GM19239 (cell line): ENCODE results near the gene TMEM139.
A peak's percentile ranks its signal among the peaks of the same experiment; 100 is the strongest.
"Not testable (repeated sequence)": the region's sequence is repeated elsewhere in the genome, so short reads cannot be mapped to it uniquely, and the experiment has no call there.

Experiments
- DNase-seq: peaks from one replicate; pipeline ENCODE4 v3.0.0; 2011; ENCODE audit warnings: low spot score; ENCODE audit not compliant: insufficient read length
- FAIRE-seq: peaks from 2 replicates; lab custom pipeline; 2011; peaks lifted over from hg19 to GRCh38; lab: Jason Lieb, UNC

Gene TMEM139

DNA sequence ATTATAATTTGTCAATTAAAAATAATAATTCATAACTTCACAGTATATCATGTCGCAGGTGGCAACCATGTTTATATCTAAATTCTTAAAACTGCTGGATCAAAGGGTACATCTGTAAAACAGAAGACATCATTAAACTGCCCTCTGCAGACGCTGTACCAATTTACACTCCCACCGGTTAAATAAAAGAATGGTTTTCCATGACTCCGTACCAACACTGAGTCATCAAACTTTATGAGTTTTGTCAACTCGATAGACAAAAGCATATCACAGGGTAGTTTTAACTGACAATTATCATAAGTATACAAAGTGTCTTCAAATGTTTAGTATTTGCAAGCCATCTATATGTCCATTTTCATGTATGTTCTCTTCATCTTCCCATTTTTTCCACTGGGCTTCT is 27.3 kb upstream of the TMEM139 start:
- DNase-seq (no peak), FAIRE-seq (no peak)

DNA sequence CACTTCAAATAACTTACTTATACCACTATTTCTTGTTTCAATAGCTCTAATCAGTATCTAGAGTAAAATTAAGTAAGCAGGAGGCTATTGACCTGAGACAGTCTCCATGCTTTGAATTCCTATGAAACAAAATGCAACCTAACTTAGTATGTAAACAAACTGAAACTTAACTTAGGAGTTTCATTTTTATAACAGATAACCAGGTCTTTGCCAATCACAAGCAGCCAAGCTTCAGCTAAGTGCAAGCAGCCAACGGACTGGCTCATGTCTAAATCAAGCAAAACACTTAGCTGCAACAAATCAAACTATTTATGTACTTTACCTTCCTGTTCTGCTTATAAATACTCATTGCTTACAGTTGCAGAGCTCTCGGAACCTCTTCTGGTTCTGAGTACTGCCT is 25.9 kb upstream of the TMEM139 start:
- DNase-seq (no peak), FAIRE-seq (peak; percentile 85)

DNA sequence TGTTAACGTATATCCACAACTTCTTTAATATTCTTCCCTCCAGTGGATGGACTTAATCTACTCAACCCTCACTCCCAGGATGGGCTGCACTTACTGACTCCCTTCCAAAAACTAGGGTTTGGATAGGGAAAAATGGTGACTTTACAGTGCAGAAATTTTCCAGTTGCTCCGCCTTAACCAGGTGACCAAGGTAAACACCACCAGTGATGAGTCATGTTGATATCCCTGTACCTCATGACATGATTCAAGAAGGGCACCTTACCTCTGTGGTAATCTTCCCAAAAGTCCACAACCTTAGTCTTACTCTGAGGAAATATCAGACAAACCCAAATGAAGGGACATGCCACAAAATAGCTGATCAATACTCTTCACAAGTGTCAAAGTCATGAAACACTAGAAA is 25.0 kb upstream of the TMEM139 start:
- FAIRE-seq (no peak), DNase-seq (no peak)

DNA sequence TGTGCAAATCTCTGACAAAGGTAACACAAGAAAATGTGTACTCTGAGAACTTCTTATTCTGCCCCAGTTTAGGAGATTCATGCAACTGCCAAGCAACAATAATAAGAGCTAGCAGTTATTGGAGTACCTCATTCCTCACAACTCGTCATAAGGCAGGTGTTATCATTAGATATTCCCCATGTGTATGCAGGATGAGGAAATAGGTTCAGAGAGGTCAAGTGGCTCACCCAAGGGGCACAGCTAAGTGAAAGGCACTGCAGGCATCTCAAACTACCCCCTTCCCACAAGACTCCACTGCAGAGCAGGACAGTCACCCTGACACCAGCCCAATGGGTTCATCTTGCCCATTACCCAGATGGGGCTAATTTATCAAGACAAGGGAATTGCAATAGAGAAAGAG is 22.9 kb upstream of the TMEM139 start:
- FAIRE-seq = no peak
- no peak for DNase-seq

DNA sequence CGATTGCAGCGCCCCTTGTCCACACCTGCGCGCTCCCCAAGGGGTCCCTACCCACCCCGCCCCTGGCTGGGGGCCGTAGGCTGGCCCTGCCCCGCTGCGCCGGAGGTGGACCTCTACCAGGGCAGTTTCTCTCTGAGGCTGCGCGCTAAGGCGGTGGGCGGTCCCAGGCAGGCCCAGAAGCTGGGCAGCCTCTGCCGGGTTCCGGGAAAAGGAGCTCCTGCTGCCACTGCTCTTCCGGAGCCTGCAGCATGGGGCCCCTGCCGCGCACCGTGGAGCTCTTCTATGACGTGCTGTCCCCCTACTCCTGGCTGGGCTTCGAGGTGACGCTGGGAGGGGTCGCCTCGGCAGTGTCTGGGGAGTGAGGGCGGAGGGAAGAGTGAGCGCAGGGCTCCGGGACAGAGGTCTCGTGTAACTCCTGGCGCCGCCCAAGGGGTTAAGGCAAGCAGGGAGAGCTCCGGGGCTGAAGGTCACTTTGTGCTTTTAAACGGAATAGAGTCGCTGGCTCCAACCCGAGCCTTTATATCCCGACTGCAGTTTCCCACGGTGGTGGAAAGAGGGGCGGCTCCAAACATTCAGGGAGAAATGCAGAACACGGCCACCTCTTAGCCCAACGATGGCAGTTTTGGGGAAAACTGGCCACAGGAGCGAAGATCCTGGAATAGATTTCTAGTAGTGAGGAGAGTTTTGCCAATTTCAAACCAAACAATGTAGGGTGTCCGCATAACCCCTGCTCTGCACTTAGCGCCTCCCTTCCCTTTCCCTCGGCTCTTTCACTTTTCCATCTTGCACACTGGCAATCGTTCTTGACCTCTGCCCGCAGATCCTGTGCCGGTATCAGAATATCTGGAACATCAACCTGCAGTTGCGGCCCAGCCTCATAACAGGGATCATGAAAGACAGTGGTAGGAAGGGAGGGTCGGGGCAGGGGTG is 21.2 kb upstream of the TMEM139 start, which contains the start of gene GSTK1:
TSS of gene GSTK1 (plus strand) at position 176 of the 930 bp plus-strand sequence. CDS start at position 249, 73 bp downstream.
- peak; percentile 80 for FAIRE-seq

DNA sequence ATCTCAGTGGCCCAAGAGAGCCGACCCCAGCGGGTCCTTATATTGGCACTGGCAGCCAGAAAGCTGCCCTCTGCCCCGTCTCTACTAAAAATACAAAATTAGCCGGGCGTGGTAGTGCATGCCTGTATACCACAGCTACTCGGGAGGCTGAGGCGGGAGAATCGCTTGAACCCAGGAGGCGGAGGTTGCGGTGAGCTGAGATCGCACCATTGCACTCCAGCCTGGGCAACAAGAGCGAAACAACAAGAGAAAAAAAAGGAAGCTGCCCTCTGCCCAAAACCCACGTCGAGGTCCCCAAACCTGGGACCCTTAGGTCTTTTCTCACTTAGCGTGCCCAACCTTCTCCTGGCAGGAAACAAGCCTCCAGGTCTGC is 20.6 kb upstream of the TMEM139 start:
- not testable (repeated sequence) for FAIRE-seq

More for the DNA sequence above, 21.2 kb upstream of the TMEM139 start, which contains the start of gene GSTK1:
- peak; percentile 69 for DNase-seq

DNA sequence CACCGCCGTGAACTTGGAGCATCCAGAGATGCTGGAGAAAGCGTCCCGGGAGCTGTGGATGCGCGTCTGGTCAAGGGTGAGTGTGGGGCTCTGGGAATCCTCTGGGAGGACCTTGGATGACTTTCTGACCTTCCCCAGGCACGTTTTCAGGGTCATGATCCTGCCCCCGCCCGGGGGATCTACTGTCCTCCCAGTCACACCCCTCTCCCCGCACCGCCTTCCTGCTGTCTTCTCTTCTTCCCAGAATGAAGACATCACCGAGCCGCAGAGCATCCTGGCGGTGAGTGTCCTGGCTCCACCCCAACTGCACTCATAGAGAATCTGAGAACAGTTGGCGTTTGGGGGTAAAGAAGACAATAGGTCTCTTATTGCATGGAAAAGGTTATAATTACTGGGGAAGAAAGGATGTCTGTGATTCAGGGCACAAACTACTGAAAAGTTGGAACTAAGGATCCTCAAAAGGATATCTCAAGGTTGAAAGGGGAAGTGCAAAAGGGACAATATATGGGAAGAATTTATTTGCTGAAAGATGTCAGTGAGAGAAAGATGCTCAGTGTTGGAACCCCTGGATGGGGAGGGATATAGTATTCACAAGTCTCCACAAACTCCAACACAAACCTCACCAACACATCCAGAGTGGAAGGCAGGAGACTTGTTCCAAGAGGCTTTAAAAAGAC is 19.6 kb upstream of the TMEM139 start:
- FAIRE-seq = no peak

More for the DNA sequence above, 20.6 kb upstream of the TMEM139 start:
- not testable (repeated sequence) for DNase-seq

DNA sequence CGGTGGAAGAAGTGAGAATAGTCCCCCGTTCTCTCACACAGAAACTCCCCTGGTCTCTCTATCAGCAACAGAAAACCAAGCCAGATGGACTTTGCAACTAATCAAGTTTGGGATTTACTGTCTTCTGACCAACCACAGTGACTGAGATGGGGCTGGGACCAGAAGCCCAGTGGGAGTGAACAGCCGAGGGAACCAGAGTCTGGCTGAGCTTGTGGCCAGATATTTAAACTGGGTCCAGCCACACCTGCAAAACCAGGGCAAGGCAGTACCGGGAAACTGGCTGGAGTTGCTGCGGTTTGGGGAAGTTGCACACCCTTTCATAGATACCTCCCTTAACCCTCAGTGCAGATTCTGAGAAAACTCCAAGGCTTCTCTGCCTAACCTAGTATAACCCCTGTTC is 15.5 kb upstream of the TMEM139 start:
- no peak for DNase-seq
- FAIRE-seq = no peak

More for the DNA sequence above, 19.6 kb upstream of the TMEM139 start:
- no peak for DNase-seq

DNA sequence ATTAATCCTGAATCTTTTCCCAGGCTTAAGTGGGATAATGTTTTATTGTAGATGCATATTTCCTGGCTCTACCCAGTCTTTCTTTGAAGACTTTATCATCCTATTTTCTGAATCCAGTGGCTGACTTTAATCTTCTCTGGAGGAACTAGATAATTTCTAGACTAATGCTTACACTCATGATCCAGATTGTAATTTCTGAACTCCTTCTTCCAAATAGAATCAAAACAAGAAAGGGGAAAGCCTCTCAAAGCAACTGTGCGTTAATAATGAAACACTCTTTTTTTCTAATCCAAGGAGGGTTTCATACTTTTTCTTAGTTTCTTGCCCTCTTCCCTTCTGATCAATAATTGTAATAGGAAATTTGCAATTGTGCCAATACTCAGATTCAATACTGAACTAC is 13.5 kb upstream of the TMEM139 start:
- FAIRE-seq = no peak

DNA sequence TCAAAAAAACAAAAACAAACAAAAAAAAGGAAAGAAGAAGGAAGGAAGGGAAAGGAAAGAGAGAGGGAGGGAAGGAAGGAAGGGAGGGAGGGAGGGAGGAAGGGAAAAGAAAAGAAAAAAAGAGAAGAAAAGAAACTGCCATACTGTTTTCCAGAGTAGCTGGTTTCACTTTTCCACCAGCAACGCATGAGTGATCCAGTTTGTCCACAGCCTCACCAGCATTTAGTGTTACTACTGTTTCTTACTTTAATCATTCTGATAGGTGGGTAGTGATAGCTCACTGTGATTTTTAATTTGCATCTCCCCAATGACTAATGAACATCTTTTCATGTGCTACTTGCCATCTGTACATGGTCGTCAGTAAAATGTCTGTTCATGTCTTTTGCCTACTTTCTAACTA is 11.9 kb upstream of the TMEM139 start:
- DNase-seq (no peak), FAIRE-seq (no peak)

More for the DNA sequence above, 13.5 kb upstream of the TMEM139 start:
- no peak for DNase-seq

DNA sequence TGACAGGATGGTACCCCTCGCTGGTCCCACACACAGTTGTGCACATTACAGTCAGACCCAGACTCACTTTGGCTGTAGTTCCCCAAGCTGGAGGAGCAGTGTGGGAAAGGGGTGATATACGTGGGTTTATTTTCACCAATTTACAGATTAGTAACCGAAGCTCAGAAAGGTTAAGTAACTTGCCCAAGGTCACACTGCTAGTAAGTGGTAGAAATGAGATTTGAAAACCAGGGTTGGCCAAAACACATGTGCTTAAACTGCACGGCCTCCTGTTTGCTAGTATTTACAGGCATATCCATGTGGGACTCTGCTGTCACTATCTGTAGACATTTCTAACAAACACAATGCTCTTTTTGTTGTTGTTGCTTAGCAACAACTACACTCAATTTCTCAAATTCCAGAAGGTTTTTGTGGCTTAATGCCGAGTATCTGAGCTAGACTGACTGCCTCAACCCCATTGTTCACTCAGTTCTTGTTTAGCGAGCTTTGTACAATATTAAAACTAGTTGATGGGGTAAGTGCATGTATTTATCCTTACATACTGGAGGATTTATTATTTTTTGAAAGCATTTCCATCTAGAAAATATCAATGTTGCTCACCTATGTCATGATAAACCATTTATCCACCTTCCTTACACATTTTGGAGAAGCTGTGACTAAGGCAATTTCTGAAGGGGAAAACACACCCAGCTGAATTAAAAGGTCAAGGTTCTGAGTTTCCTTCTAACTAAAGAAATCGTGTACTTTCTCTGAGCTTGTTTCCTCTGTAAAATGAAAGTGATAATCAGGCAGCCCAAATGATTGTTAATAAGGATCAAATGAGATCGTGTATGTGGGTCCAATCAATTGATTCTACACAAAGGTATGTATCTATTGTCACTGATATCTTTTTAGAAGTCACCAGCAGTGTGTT is 5.3 kb upstream of the TMEM139 start:
- FAIRE-seq = no peak
- DNase-seq = no peak

DNA sequence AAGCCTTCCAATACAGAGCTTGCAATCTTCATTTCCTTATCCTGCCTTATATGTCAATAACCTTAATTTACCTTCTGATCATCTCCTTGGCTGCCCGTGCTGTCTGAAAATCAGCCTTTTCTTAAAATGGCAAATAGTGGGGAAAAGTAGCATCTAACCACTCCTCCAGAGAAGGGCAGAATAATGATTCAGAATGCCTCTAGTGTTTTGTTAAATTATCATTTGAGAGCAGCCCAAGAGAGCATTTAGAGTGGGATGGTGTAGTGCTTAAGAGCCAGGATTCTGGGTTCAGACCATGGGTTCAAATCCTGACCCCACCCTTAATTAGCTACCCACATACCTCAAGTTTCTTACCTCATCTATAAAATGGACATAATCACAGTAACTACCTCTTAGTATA is 4.6 kb upstream of the TMEM139 start:
- DNase-seq (no peak), FAIRE-seq (no peak)

DNA sequence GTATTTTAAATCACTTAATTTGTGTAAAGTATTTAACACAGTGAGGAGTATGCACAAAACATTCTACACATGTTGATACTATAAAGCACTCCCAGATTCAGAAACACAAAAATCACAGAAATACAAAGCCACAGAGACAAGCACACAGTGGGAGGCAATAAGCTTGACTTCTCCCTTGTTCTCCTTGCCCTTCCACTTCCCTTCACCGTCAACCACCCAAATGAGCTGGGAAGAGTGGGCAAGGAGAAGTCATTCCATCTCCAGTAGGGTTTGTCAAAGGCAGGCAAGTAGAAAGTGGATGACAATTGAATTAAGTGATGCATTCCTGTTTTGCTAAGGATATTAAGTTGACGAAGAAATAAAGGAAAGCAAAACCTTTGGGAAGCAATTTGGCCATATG is 4.2 kb upstream of the TMEM139 start:
- no peak for FAIRE-seq
- DNase-seq = no peak

DNA sequence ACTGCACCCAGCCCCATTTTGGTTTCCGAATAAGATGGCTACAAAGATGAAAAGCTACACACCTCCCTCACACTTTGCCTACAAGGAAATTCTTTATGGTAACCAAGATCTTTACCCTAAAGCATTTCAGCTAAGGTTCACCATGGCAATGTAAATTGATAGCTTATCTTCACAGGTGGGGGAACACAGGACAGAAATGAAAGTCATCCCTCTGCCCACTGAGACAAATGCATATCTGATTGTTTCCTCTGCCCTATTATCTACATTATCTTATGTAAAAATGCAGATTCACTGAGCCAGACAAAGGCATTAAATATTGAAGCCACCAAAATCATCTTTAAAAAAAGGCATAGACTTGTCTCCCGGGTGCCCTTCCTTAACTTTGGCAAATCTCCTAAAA is 3.2 kb upstream of the TMEM139 start:
- no peak for FAIRE-seq
- DNase-seq = no peak

DNA sequence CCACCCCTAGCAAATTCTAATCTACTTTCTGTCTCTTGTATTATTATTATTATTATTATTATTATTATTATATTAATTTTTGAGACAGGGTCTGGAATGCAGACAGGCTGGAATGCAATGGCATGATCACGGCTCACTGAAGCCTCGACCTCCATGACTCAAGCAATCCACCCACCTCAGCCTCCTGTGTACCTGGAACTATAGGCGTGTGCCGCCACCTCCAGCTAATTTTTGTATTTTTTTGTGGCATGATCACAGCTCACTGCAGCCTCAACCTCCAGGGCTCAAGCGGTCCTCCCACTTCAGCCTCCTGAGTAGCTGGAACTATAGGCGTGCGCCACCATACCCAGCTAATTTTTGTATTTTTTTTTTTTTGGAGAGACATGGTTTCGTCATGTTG is 2.6 kb upstream of the TMEM139 start:
- DNase-seq (no peak), FAIRE-seq (no peak)

DNA sequence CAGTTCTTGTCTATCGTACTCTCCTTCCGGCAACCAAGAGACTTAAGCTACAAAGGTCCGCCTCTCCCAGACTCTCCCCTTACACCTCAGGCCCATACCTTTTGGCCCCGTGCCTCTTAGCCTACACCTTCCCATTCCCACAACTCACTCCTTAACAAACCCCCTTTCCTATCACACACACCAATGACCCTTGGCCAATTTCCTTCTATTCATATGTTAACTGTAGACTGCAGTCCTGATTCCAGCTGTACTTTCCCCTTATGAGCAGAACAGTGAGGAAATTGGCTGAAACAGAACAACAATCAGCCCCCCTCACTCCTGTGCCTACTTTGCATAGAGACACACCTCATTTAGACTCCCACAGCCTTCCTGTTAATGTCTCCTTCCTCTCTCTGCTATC is 1.4 kb upstream of the TMEM139 start:
- no peak for DNase-seq
- no peak for FAIRE-seq

DNA sequence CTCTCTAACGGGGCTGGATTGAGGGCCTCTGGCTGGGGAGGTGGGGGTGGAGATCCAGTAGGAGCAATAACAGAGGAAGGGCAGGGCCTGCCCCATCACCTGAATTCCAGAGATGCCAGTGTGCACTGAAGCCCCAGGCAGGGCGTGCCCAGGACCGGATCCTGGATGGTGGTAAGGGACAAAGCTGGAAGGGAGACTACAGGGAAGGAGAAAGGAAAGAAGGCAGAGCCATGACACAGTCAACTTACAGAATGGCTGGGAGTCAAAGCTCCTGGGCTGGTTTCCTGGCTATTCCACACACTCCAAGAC is 666 bp downstream of the TMEM139 start:
- FAIRE-seq (no peak), DNase-seq (no peak)

DNA sequence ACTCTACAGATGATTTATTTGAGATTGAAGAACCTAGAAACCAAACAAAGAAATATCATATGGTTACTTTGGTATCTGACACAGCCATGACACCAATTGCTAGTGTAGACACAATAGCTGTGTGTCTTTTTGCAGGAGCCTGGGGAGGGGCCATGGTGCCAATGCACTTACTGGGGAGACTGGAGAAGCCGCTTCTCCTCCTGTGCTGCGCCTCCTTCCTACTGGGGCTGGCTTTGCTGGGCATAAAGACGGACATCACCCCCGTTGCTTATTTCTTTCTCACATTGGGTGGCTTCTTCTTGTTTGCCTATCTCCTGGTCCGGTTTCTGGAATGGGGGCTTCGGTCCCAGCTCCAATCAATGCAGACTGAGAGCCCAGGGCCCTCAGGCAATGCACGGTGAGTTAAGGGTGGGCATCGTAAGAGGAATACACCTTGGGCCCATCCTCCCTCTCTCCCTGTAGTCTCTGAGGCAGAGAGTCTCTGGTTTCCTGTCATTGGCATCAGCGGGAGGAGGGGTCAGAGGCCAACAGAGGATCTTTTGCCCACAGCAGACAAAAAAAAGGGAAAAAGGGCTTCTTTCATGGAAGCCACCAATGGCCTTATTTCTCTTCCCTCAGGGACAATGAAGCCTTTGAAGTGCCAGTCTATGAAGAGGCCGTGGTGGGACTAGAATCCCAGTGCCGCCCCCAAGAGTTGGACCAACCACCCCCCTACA is 1.2 kb downstream of the TMEM139 start:
- FAIRE-seq (no peak), DNase-seq (no peak)

DNA sequence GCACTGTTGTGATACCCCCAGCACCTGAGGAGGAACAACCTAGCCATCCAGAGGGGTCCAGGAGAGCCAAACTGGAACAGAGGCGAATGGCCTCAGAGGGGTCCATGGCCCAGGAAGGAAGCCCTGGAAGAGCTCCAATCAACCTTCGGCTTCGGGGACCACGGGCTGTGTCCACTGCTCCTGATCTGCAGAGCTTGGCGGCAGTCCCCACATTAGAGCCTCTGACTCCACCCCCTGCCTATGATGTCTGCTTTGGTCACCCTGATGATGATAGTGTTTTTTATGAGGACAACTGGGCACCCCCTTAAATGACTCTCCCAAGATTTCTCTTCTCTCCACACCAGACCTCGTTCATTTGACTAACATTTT is 1.7 kb downstream of the TMEM139 start:
- FAIRE-seq = no peak
- DNase-seq = no peak

DNA sequence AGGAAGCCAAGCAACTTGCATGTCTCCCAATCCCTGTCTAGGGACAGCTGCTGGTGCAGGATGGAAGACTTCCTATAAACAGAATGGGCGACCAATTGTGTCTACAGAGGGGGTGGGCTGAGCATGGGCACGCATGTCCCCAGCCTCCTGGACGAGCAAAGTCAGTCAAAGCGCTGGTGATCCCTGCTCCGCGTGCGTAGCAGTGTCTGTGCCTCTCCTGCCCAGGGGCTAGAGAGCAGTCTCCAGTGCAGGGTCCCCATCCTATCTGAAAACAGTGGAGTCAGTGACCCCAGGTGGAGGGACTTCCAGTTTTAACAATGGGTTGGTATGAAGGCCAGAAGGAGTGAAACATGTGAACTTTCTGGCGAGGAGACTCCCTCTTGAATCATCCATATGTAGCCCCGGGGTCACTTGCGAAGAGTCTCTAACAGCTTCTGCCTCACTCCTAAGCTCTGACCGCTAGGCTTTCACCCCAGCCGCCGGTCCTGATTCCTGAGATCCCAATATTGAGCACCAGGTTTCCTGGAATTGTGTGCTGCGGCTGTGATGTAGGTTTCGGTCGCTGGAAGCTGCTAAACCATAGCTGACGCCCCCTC is 2.7 kb downstream of the TMEM139 start:
- DNase-seq = no peak
- FAIRE-seq = peak; percentile 23
